OCI-LY7 (cell line): Measurements from ENCODE around the gene DERL3. TPM values are rescaled to one million over a fixed set of nuclear protein-coding genes. Genes with fewer than 3 reads are reported as not detected.

Experiments
- BruUV-seq: library from RNA; stranded (reverse); fragments of 400-500 nt; replicated peaks from 2 replicates; lab custom pipeline; 2021; lab: Mats Ljungman, UMichigan
- CTCF ChIA-PET: fragments of 300-600 bp; sonication (Branson Sonifier 250); formaldehyde crosslinking; loops from one replicate; lab custom pipeline; 2022; ENCODE audit warnings: antibody characterized with exemption; ENCODE audit not compliant: unreplicated experiment; lab: Charles Lee
- POLR2A ChIA-PET: fragments of 300-600 bp; sonication (Branson Sonifier 250); formaldehyde crosslinking; loops from one replicate; lab custom pipeline; 2022; ENCODE audit warnings: antibody characterized with exemption; lab: Charles Lee
- DNase-seq: peaks from one replicate; pipeline ENCODE4 v3.0.0-alpha.2; 2015; ENCODE audit warnings: low spot score
- H2AFZ ChIP-seq: fragments of 200-600 bp; sonication (generic), shearing (Covaris generic); 2 replicates; pipeline ENCODE4 v1.6.1; 2014; ENCODE audit warnings: mild to moderate bottlenecking, antibody characterized with exemption, low read length, moderate library complexity
- H3K27ac ChIP-seq: fragments of 200-600 bp; sonication (generic); 2 replicates; pipeline ENCODE4 v1.5.1; 2014; ENCODE audit warnings: mixed run types, low read depth, mild to moderate bottlenecking, moderate library complexity, low read length, inconsistent platforms; ENCODE audit not compliant: poor library complexity, severe bottlenecking
- H3K36me3 ChIP-seq: fragments of 200-600 bp; sonication (generic); 2 replicates; pipeline ENCODE4 v1.6.1; 2014; ENCODE audit warnings: mild to moderate bottlenecking, antibody characterized with exemption, low read length, moderate library complexity, mixed read lengths; ENCODE audit not compliant: insufficient read depth
- H3K4me1 ChIP-seq: fragments of 200-600 bp; sonication (generic); 2 replicates; pipeline ENCODE4 v1.5.1; 2014; ENCODE audit warnings: mild to moderate bottlenecking, low read length; ENCODE audit not compliant: insufficient read depth, poor library complexity, severe bottlenecking
- H3K4me2 ChIP-seq: fragments of 200-600 bp; sonication (generic); 2 replicates; pipeline ENCODE4 v1.6.1; 2014; ENCODE audit warnings: mild to moderate bottlenecking, low read length
- H3K4me3 ChIP-seq: fragments of 200-600 bp; sonication (generic); 2 replicates; pipeline ENCODE4 v1.5.1; 2014; ENCODE audit warnings: mild to moderate bottlenecking, low read depth, low read length; ENCODE audit not compliant: poor library complexity, severe bottlenecking
- H3K79me2 ChIP-seq: fragments of 200-600 bp; sonication (generic); 2 replicates; pipeline ENCODE4 v1.6.1; 2016; ENCODE audit warnings: low read depth, mild to moderate bottlenecking, low read length, moderate library complexity, mixed read lengths; ENCODE audit not compliant: insufficient read depth
- H3K9me2 ChIP-seq: fragments of 200-600 bp; sonication (generic); 2 replicates; pipeline ENCODE4 v1.6.1; 2016; ENCODE audit warnings: mild to moderate bottlenecking, low read length, mixed read lengths; ENCODE audit not compliant: insufficient read depth
- H3K9me3 ChIP-seq: fragments of 200-600 bp; sonication (generic); 2 replicates; pipeline ENCODE4 v1.6.1; 2014; ENCODE audit warnings: mild to moderate bottlenecking, mixed run types, low read length, mixed read lengths
- H4K20me1 ChIP-seq: fragments of 200-600 bp; sonication (generic); 2 replicates; pipeline ENCODE4 v1.6.1; 2014; ENCODE audit warnings: mild to moderate bottlenecking, antibody characterized with exemption, low read length, moderate library complexity, mixed read lengths; ENCODE audit not compliant: insufficient read depth
- EZH2phosphoT487 ChIP-seq: fragments of 200-600 bp; sonication (generic); IDR thresholded peaks from 2 replicates; pipeline ENCODE4 v1.6.1; 2018; ENCODE audit warnings: low read depth, borderline replicate concordance, mild to moderate bottlenecking, mixed run types, antibody characterized with exemption, low read length, moderate library complexity, mixed read lengths
- intact Hi-C: fragments of 100-400 bp; cut with micrococcal nuclease; formaldehyde crosslinking; loops from one replicate; pipeline ENCODE4 v1.10.0; 2022; ENCODE audit not compliant: unreplicated experiment
- total RNA-seq, 2 experiments: library from RNA; depleted of rRNA in 1 of 2; stranded (reverse); fragments of >200 nt in 1 of 2; shearing (Covaris generic) in 1 of 2; gene quantifications; 2 replicates each; pipeline ENCODE4 v1.2.3, GENCODE V29; 2014 to 2022
- TF ChIP-seq, protein P1 (sequence below): fragments of 200-600 bp; sonication (generic); conservative IDR thresholded peaks from 2 replicates; pipeline ENCODE4 v1.5.1; 2014; ENCODE audit warnings: mild to moderate bottlenecking, antibody characterized with exemption, low read length, moderate library complexity, mixed read lengths

DERL3 gene
- total RNA-seq, 2 experiments from 2014 or later = 44.6 to 52.1 TPM

DNA sequence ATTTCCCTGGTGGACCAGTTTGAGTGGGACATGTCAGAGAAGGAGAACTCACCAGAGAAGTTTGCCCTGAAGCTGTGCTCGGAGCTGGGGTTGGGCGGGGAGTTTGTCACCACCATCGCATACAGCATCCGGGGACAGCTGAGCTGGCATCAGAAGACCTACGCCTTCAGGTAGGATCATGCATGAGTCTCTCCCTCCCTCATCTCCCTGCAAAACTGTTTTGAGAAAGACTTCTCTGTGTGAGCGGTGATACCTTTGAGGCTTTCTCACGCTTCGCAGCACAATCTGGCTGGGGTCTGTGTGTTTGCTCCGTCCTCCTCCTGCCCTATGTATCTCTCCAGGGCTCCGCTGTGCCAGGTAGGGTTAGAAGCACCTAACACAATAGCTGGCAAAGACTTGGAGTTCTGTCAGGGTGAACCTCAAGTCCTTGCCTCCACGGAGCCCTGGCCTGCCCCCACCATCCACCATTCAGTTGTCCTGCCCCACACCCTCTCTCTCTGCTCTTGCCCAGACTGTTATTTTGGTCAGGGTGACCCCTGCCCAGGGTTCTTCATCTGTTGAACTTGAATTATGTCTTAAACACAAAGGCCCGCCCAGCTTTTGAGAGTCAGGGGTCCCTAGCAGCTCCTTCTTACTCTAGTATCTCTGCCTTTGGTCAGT, 13.4 kb downstream of the DERL3 start:
- no peaks in the 10 kb centered on the region for H4K20me1 ChIP-seq

DNA sequence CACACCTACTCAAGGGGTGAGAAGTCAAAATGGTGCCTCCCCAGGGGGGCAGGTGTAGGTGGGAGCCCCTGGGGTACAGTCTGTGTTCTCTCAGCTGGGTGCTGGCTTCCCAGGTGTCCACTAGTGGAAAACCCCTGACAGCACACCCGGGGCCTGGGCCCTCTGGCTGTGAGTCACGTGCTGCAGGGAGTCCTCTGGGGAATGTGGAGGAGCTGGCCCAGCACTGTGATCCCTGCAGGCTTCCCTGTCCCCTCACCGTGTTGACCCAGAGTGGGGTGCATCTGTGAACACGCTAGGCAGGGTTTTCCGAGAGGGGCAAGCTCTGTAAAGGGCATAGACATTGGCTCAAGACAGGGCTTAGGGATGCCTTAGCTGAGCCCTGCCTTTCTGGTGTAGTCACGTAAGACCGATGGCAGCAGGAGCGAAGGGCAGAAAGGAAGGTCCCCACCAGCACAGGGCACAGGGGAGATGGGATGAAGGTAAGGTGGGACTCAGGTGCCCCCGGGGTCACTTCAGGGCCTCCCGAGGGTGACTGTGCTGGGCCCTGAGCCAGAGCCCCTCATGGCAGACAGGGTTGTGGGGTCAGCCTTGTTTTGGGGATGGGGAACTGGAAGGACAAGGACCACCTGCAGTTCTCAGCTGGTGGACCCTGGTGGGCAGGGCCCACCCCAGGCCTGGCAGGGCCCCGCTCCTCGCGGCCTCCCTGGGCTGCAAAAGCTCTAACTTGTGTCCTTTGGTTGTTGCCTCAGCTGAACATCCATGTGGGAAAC, 14.1 kb downstream of the DERL3 start:
- H3K79me2 ChIP-seq = no peaks in the 10 kb centered on the region; the same call in 1 of the 2 replicates
- H3K4me1 ChIP-seq = peaks cover 31% of the 10 kb centered on the region
- no peak for DNase-seq
- no peaks in the 10 kb centered on the region for H3K9me3 ChIP-seq
- H3K9me2 ChIP-seq = no peaks in the 10 kb centered on the region
- no peak overlapping the region for H3K4me3 ChIP-seq
- CTCF ChIA-PET = interaction anchor here (0.6 kb wide), 1 partner anchor 70 kb away, joined by 3 read pairs; the partner anchor contains the start of gene VPREB3
- peaks cover 98% of the 10 kb centered on the region for H3K36me3 ChIP-seq
- no peaks in the 10 kb centered on the region for H4K20me1 ChIP-seq
- intact Hi-C loops = no loop called here
- POLR2A ChIA-PET = no interaction called here
- TF ChIP-seq, protein P1, sequence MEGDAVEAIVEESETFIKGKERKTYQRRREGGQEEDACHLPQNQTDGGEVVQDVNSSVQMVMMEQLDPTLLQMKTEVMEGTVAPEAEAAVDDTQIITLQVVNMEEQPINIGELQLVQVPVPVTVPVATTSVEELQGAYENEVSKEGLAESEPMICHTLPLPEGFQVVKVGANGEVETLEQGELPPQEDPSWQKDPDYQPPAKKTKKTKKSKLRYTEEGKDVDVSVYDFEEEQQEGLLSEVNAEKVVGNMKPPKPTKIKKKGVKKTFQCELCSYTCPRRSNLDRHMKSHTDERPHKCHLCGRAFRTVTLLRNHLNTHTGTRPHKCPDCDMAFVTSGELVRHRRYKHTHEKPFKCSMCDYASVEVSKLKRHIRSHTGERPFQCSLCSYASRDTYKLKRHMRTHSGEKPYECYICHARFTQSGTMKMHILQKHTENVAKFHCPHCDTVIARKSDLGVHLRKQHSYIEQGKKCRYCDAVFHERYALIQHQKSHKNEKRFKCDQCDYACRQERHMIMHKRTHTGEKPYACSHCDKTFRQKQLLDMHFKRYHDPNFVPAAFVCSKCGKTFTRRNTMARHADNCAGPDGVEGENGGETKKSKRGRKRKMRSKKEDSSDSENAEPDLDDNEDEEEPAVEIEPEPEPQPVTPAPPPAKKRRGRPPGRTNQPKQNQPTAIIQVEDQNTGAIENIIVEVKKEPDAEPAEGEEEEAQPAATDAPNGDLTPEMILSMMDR = no peak
- no TSS peak for BruUV-seq
- H3K27ac ChIP-seq = no peak overlapping the region
- no peak overlapping the region for H3K4me2 ChIP-seq
- no peak overlapping the region for H2AFZ ChIP-seq

More for the DNA sequence above, 13.4 kb downstream of the DERL3 start:
- TF ChIP-seq, protein P1 = no peak
- no peak for TF ChIP-seq EZH2phosphoT487
- H3K4me3 ChIP-seq = no peak overlapping the region
- H3K79me2 ChIP-seq = no peaks in the 10 kb centered on the region; the same call in 1 of the 2 replicates
- no peaks in the 10 kb centered on the region for H3K9me3 ChIP-seq
- POLR2A ChIA-PET = no interaction called here
- no peak overlapping the region for H2AFZ ChIP-seq
- 0 out of 2 replicates have a peak overlapping the region, but pooled peaks have one; percentile 17 for H3K4me2 ChIP-seq
- H3K27ac ChIP-seq = peak overlapping the region; percentile 63
- H3K36me3 ChIP-seq = peaks cover 98% of the 10 kb centered on the region
- CTCF ChIA-PET = no interaction called here
- no TSS peak for BruUV-seq
- peaks cover 29% of the 10 kb centered on the region for H3K4me1 ChIP-seq
- intact Hi-C loops = no loop called here
- DNase-seq = no peak
- no peaks in the 10 kb centered on the region for H3K9me2 ChIP-seq
